KMS-11 (cell line): Measurements from ENCODE around the gene ADAMTS9.
"Not testable (repeated sequence)": the region's sequence is repeated elsewhere in the genome, so short reads cannot be mapped to it uniquely, and the experiment has no call there.

Source experiments
- H2AFZ ChIP-seq: fragments of 200-600 bp; sonication (generic); 2 replicates; pipeline ENCODE4 v1.6.1; 2016; ENCODE audit warnings: antibody characterized with exemption, mixed run types, low read depth
- H3K27ac ChIP-seq: fragments of 200-600 bp; sonication (generic); 2 replicates; pipeline ENCODE4 v1.6.1; 2016; ENCODE audit warnings: mild to moderate bottlenecking, mixed run types
- H3K27me3 ChIP-seq: fragments of 200-600 bp; sonication (generic); 2 replicates; pipeline ENCODE4 v1.6.1; 2017; ENCODE audit warnings: mild to moderate bottlenecking, low read depth, mixed run types, moderate library complexity; ENCODE audit not compliant: insufficient read depth
- H3K36me3 ChIP-seq: fragments of 200-600 bp; sonication (generic); 2 replicates; pipeline ENCODE4 v1.6.1; 2017; ENCODE audit warnings: mild to moderate bottlenecking, mixed run types; ENCODE audit not compliant: insufficient read depth
- H3K4me1 ChIP-seq: fragments of 200-600 bp; sonication (generic); 2 replicates; pipeline ENCODE4 v1.6.1; 2016; ENCODE audit warnings: mild to moderate bottlenecking, low read depth, mixed run types; ENCODE audit not compliant: poor library complexity, severe bottlenecking
- H3K4me2 ChIP-seq: fragments of 200-600 bp; sonication (generic); 2 replicates; pipeline ENCODE4 v1.7.0; 2016; ENCODE audit warnings: mild to moderate bottlenecking, mixed run types
- H3K4me3 ChIP-seq: fragments of 200-600 bp; sonication (generic); IDR thresholded peaks from 2 replicates; pipeline ENCODE4 v1.6.1; 2017; ENCODE audit warnings: low read depth, low read length, mixed read lengths; ENCODE audit not compliant: insufficient read depth
- H3K79me2 ChIP-seq: fragments of 200-600 bp; sonication (generic); 2 replicates; pipeline ENCODE4 v1.6.1; 2016; ENCODE audit warnings: low read depth, mixed run types; ENCODE audit not compliant: insufficient read depth
- H3K9ac ChIP-seq: fragments of 200-600 bp; sonication (generic); 2 replicates; pipeline ENCODE4 v1.6.1; 2016; ENCODE audit warnings: mild to moderate bottlenecking, mixed run types
- H4K20me1 ChIP-seq: fragments of 200-600 bp; sonication (generic); 2 replicates; pipeline ENCODE4 v1.6.1; 2016; ENCODE audit warnings: mild to moderate bottlenecking, mixed run types; ENCODE audit not compliant: insufficient read depth
- TF ChIP-seq, protein P1 (sequence below): fragments of 200-600 bp; sonication (generic); conservative IDR thresholded peaks from 2 replicates; pipeline ENCODE4 v1.6.1; 2017; ENCODE audit warnings: low read depth, mild to moderate bottlenecking, antibody characterized with exemption, low read length, moderate library complexity, mixed read lengths

ADAMTS9 gene

DNA sequence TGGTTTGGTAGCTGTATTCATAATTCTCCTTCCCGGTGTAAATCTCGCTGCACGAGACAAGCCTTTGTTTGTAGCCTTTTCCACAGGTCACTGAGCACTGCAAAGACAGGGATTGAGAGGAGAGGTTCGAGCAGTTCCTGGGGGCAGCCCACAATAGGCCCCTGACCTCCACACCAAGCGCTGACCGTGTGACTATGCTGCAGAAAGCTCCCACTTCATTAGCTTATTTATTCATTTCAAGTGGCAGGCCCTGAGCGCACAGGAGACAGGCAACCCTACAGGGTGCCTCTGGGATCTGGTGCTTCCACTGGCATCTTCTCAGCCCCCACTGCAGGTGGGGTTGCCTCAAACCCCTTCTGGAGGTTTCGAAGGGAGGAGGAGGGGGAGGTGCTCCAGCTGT is 140.9 kb downstream of the ADAMTS9 start:
- TF ChIP-seq, protein P1, sequence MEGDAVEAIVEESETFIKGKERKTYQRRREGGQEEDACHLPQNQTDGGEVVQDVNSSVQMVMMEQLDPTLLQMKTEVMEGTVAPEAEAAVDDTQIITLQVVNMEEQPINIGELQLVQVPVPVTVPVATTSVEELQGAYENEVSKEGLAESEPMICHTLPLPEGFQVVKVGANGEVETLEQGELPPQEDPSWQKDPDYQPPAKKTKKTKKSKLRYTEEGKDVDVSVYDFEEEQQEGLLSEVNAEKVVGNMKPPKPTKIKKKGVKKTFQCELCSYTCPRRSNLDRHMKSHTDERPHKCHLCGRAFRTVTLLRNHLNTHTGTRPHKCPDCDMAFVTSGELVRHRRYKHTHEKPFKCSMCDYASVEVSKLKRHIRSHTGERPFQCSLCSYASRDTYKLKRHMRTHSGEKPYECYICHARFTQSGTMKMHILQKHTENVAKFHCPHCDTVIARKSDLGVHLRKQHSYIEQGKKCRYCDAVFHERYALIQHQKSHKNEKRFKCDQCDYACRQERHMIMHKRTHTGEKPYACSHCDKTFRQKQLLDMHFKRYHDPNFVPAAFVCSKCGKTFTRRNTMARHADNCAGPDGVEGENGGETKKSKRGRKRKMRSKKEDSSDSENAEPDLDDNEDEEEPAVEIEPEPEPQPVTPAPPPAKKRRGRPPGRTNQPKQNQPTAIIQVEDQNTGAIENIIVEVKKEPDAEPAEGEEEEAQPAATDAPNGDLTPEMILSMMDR = no peak
- Histone ChIP-seq H3K27ac (no peak overlapping the region), H3K79me2 (no peaks in the 10 kb centered on the region), H3K4me2 (no peak overlapping the region), H3K27me3 (no peaks in the 10 kb centered on the region), H3K9ac (no peak overlapping the region), H4K20me1 (no peaks in the 10 kb centered on the region), H3K4me3 (no peak overlapping the region), H3K4me1 (peaks cover 4% of the 10 kb centered on the region), H2AFZ (no peak overlapping the region), H3K36me3 (no peaks in the 10 kb centered on the region)

DNA sequence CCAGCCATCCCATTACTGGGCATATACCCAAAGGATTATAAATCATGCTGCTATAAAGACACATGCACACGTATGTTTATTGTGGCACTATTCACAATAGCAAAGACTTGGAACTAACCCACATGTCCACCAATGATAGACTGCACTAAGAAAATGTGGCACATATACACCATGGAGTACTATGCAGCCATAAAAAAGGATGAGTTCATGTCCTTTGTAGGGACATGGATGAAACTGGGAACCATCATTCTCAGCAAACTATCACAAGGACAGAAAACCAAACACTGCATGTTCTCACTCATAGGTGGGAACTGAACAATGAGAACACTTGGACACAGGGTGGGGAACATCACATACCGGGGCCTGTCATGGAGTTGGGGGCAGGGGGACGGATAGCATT is 142.6 kb downstream of the ADAMTS9 start:
- not testable (repeated sequence) for H4K20me1 ChIP-seq, H3K27ac ChIP-seq, H3K36me3 ChIP-seq, H3K79me2 ChIP-seq, H3K4me2 ChIP-seq, H3K4me1 ChIP-seq, H3K9ac ChIP-seq, H2AFZ ChIP-seq, H3K4me3 ChIP-seq, H3K27me3 ChIP-seq

DNA sequence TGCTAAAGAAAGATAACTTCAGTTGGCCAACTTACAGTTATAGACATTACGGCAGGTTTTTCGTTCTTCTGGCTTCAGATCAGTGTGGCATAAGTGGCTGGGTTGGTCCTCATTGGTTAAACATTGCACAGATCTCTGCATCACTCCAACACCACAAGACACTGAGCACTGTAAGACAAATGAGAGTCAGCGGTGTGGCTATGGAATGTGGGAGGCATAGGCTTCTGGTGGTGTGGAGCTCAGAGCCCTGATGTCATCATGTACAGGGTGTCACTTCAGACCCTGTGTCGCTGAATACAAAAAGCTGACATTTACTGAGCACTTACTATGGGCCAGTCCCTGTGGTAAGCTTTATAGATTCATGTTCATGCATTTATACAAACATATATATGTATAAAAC is 146.0 kb downstream of the ADAMTS9 start:
- Histone ChIP-seq H4K20me1 (no peaks in the 10 kb centered on the region), H3K4me3 (no peak overlapping the region), H2AFZ (no peak overlapping the region), H3K4me2 (no peak overlapping the region), H3K36me3 (no peaks in the 10 kb centered on the region), H3K27me3 (no peaks in the 10 kb centered on the region), H3K79me2 (no peaks in the 10 kb centered on the region), H3K4me1 (no peaks in the 10 kb centered on the region), H3K9ac (no peak overlapping the region), H3K27ac (no peak overlapping the region)
- TF ChIP-seq, protein P1 = no peak

DNA sequence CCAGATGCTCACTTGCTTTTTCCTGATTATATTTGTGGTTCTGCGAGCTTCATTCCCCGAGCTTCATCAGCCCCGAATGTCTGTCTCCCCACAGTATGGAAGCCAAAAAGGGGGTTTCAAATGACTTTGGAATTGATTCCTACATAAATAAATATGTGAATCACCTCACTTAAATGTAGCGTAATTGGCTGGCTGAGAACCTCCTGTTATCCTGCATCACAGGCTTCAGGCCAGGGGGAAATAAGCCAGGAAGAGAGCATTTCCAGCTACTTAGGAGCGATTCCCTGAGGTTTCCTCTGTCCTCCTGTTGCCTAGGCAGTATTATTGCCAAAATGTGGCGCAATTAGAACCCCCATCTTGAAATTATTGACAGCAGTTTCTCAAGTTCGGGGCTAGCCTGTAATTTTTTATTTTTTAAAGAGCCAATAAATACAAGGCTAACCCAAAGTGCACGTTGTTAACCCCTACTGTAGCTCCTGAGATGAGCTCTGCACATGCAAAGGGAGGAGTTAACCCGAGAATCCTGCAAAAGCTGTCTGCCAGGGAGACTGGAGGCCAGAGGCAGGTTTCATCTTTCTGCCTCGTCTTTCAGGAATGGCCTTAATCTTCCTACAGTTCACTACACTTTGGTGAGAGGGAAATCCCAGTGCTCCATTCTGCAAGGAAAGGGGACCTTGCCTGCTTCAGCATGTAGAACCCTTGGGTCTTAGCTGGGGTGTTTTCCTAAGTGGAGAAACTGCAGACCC is 148.2 kb downstream of the ADAMTS9 start:
- Histone ChIP-seq H3K4me3 (no peak overlapping the region), H3K27me3 (no peaks in the 10 kb centered on the region), H3K4me2 (no peak overlapping the region), H3K79me2 (no peaks in the 10 kb centered on the region), H2AFZ (no peak overlapping the region), H4K20me1 (no peaks in the 10 kb centered on the region), H3K4me1 (no peaks in the 10 kb centered on the region), H3K9ac (no peak overlapping the region), H3K36me3 (no peaks in the 10 kb centered on the region), H3K27ac (no peak overlapping the region)
- TF ChIP-seq, protein P1 = no peak

DNA sequence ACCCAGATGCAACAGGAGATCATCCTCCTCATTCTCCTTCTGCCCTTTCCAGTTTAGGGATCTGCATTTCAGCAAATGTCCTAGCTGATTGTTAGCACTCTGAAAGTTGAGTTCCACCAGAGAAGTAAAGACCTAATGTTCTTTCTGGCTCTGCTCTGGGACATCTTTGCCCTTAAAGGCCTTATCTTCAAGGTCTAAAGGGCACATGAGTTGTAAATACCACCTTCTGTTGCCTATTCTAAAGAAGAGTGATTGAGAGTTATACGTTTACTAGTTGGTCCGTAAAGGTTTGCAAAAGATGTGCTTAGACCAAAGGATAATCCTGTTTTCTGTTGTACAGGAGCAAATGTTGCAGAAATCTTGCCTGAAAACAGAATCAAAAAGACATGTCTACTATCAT is 151.6 kb downstream of the ADAMTS9 start:
- H2AFZ ChIP-seq = no peak overlapping the region
- no peaks in the 10 kb centered on the region for H3K79me2 ChIP-seq
- no peak overlapping the region for H3K9ac ChIP-seq
- H3K36me3 ChIP-seq = no peaks in the 10 kb centered on the region
- no peak overlapping the region for H3K27ac ChIP-seq
- peaks cover 6% of the 10 kb centered on the region for H3K4me1 ChIP-seq
- H4K20me1 ChIP-seq = no peaks in the 10 kb centered on the region
- no peaks in the 10 kb centered on the region for H3K27me3 ChIP-seq
- no peak overlapping the region for H3K4me2 ChIP-seq
- no peak overlapping the region for H3K4me3 ChIP-seq
- TF ChIP-seq, protein P1 = no peak
